Small intestine (tissue), 7 donors: ENCODE data around the gene TNFRSF6B. TPM values are rescaled to one million over a fixed set of nuclear protein-coding genes. Genes with fewer than 3 reads are reported as not detected.

Experiments used
- DNase-seq, 2 donors: peaks; one replicate each; pipeline versions ENCODE4 v3.0.0 to v3.0.0-alpha.2; 2013
- FAIRE-seq: peaks from 2 replicates; lab custom pipeline; 2012; peaks lifted over from hg19 to GRCh38; lab: Jason Lieb, UNC
- H3K27ac ChIP-seq, 3 donors: one replicate each; pipeline ENCODE4 v1.5.1; 2013; ENCODE audit warnings: low read length in 2 of 3, mild to moderate bottlenecking in 2 of 3, control low read depth in 1 of 3, inconsistent platforms in 1 of 3, low read depth in 1 of 3, moderate library complexity in 1 of 3
- H3K27me3 ChIP-seq, 3 donors: one replicate each; pipeline ENCODE4 v1.6.1; 2013; ENCODE audit warnings: low read length in 3 of 3, inconsistent platforms in 1 of 3; ENCODE audit not compliant: control insufficient read depth in 3 of 3, insufficient read depth in 3 of 3
- H3K36me3 ChIP-seq, 3 donors: one replicate each; pipeline ENCODE4 v1.6.1; 2013; ENCODE audit warnings: low read length in 3 of 3, inconsistent platforms in 1 of 3, low read depth in 1 of 3, mild to moderate bottlenecking in 1 of 3, moderate library complexity in 1 of 3; ENCODE audit not compliant: control insufficient read depth in 3 of 3, insufficient read depth in 2 of 3
- H3K4me1 ChIP-seq, 3 donors: one replicate each; pipeline ENCODE4 v1.6.1; 2013; ENCODE audit warnings: low read length in 2 of 3, inconsistent platforms in 1 of 3, low read depth in 1 of 3, mild to moderate bottlenecking in 1 of 3, moderate library complexity in 1 of 3; ENCODE audit not compliant: control insufficient read depth in 3 of 3, insufficient read depth in 2 of 3
- H3K4me3 ChIP-seq, 3 donors: one replicate each; pipeline ENCODE4 v1.5.1; 2013; ENCODE audit warnings: low read length in 3 of 3, control low read depth in 1 of 3, inconsistent platforms in 1 of 3, low read depth in 1 of 3, mild to moderate bottlenecking in 1 of 3, moderate library complexity in 1 of 3
- H3K9me3 ChIP-seq, 2 donors: one replicate each; pipeline ENCODE4 v1.6.1; 2013; ENCODE audit warnings: low read depth in 1 of 2, low read length in 1 of 2; ENCODE audit not compliant: control insufficient read depth in 2 of 2, insufficient read depth in 1 of 2
- WGBS, 3 donors: extraction: QIAGEN DNeasy Blood & Tissue Kit; methylation state at CpG; one replicate each; pipeline ENCODE4 v1.1.7; 2013; 5-methylcytosine and 5-hydroxymethylcytosine counted together
- polyA plus RNA-seq, 4 donors: library from polyadenylated mRNA; stranded (reverse) in 3 of 4; unstranded in 1 of 4; fragments of 200-250 nt in 3 of 4; fragments of 120-200 nt in 1 of 4; gene quantifications; one replicate each; pipeline versions ENCODE4 v1.2.1 to v1.2.3, GENCODE V29; 2013
- donor health status: healthy with polysubstance abuse.
- donor health status: control.
- donor health status: control.
- donor health status: Bipolar disorder and iron deficiency.
- donor health status: healthy.

TNFRSF6B gene
- polyA plus RNA-seq, 4 donors, result 1.9 to 15.9 (median 5.8) TPM

DNA sequence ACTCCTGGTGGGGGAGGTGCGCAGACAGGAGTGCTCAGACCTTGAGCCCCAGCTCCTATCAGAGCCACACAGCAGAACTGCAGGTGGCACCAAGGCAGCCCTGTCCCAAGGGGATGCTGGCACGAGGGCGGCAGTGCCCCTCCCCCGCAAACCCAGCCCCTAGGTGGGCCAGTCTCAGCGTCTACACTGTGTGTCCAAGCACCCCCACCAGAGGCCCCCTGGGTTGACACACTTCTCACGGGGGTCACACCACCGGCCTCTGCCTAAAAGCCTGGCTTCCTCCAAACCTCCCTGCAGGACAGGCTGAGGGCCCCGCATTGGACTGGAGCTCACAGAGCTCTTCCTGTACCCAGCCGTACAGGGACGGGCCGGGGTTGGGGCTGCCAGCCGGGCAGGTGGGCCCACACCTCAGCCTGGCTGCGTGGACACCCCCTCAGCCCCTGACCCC, 51.2 kb downstream of the TNFRSF6B start:
- WGBS, 3 donors, result 57 to 75% (median 63%) methylated on average over 13 of the region's 13 CpGs
- Histone ChIP-seq H3K27ac (no peak overlapping the region), H3K9me3 (no peaks in the 10 kb centered on the region), H3K4me3 (no peak overlapping the region), H3K27me3 (no peaks in the 10 kb centered on the region), H3K36me3 (peaks cover 0 to 33% (median 0%) of the 10 kb centered on the region in 3 donors), H3K4me1 (no peaks in the 10 kb centered on the region)
- no peak for FAIRE-seq
- DNase-seq, result no peak

Other genes starting within 250 kb of the TNFRSF6B start
- 1 to 10 TPM in 1 of 4 donors, under 1 TPM in 2, not detected in 1; 0.27 to 1.4 (median 0.65) TPM for gene KCNQ2, start 224.0 kb upstream of the TNFRSF6B start, polyA plus RNA-seq
- 10 to 100 TPM in 2 of 4 donors, 1 to 10 TPM in 2; 3.1 to 18.6 (median 9.7) TPM for gene EEF1A2, start 197.6 kb upstream of the TNFRSF6B start, polyA plus RNA-seq
- gene PPDPF, start 175.9 kb upstream of the TNFRSF6B start, polyA plus RNA-seq, result 100 to 1,000 TPM; 273 to 356 (median 295) TPM
- gene PTK6, start 159.3 kb upstream of the TNFRSF6B start, polyA plus RNA-seq, result 10 to 100 TPM in 3 of 4 donors, under 1 TPM in 1; 0.56 to 87.0 (median 47.5) TPM
- under 1 TPM in 1 of 4 donors, not detected in 3; 0.18 TPM for gene SRMS, start 148.9 kb upstream of the TNFRSF6B start, polyA plus RNA-seq
- under 1 TPM in 2 of 4 donors, not detected in 2; 0.22 to 0.25 TPM for gene FNDC11, start 142.5 kb upstream of the TNFRSF6B start, polyA plus RNA-seq
- 10 to 100 TPM in 2 of 4 donors, 1 to 10 TPM in 2; 3.8 to 14.2 (median 9.4) TPM for gene HELZ2, start 122.4 kb upstream of the TNFRSF6B start, polyA plus RNA-seq
- gene GMEB2, start 69.6 kb upstream of the TNFRSF6B start, polyA plus RNA-seq, result 10 to 100 TPM in 1 of 4 donors, 1 to 10 TPM in 3; 8.4 to 10.4 (median 9.6) TPM
- gene STMN3, start 43.2 kb upstream of the TNFRSF6B start, polyA plus RNA-seq, result 10 to 100 TPM in 1 of 4 donors, 1 to 10 TPM in 3; 1.1 to 21.4 (median 5.2) TPM
- 10 to 100 TPM in 2 of 4 donors, 1 to 10 TPM in 2; 3.5 to 15.0 (median 10.5) TPM for gene RTEL1, start 38.3 kb upstream of the TNFRSF6B start, polyA plus RNA-seq
- 10 to 100 TPM; 21.5 to 78.6 (median 60.8) TPM for gene ARFRP1, start 11.3 kb downstream of the TNFRSF6B start, polyA plus RNA-seq
- 10 to 100 TPM; 20.5 to 39.8 (median 30.6) TPM for gene ZGPAT, start 11.4 kb downstream of the TNFRSF6B start, polyA plus RNA-seq
- 10 to 100 TPM in 3 of 4 donors, 1 to 10 TPM in 1; 6.1 to 48.4 (median 22.6) TPM for gene LIME1, start 40.0 kb downstream of the TNFRSF6B start, polyA plus RNA-seq
- gene SLC2A4RG, start 43.1 kb downstream of the TNFRSF6B start, polyA plus RNA-seq, result 10 to 100 TPM; 11.6 to 69.9 (median 17.6) TPM
- 1 to 10 TPM in 3 of 4 donors, not detected in 1; 1.1 to 3.1 (median 2.6) TPM for gene ZBTB46, start 134.6 kb downstream of the TNFRSF6B start, polyA plus RNA-seq
- under 1 TPM in 2 of 4 donors, not detected in 2; 0.34 to 0.67 TPM for gene ABHD16B, start 164.8 kb downstream of the TNFRSF6B start, polyA plus RNA-seq
- gene TPD52L2, start 168.6 kb downstream of the TNFRSF6B start, polyA plus RNA-seq, result 10 to 100 TPM; 65.6 to 87.7 (median 70.0) TPM
- 10 to 100 TPM; 20.6 to 52.3 (median 40.3) TPM for gene DNAJC5, start 198.5 kb downstream of the TNFRSF6B start, polyA plus RNA-seq